Measurements from ENCODE around the gene SOX8. TPM values are rescaled to one million over a fixed set of nuclear protein-coding genes. Genes with fewer than 3 reads are reported as not detected.

The SOX8 gene
- total and polyA plus RNA-seq, 8 donors = 0.54 to 5.5 (median 0.83) TPM

DNA sequence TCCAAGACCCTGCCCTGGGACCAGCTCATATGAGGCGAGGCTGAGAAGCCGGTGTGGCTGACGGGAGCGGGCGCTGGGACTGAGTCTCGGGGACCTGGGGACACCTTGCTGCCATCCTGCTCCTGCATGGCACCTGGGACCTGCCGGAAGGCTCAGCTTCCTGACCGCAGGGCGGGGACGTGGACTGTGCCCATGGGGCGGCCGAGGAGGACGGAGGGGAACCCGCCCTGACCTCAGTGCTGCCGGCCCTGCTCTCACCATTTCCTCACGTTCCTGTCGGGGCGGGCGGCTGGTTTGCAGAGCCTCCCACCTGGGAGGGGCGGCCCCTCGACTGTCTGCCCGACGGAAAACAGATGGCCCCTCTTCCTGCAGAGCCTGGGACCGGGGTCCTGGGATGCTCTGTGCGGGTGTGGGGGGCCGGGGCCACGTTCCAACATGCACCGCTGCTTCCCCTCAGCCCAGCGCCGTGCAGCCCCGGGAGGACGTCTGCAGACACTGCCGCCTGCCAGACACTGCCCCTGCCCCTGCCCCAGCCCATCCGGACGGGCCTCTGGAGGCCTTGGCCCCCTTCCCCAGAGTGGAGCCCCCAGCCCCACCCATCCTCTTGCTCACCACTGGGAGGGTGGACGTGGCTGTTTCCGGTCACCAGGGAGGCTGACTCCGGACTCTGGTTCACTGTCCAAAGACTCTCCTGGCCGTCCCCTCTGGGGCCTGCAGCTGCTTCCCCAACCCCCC, 47.1 kb downstream of the SOX8 start:
- Histone ChIP-seq H3K36me3 (no peaks in the 10 kb centered on the region), H3K9me3 (no peaks in the 10 kb centered on the region), H3K4me1 (no peaks in the 10 kb centered on the region), H3K4me3 (no peak overlapping the region), H3K27me3 (no peaks in the 10 kb centered on the region), H3K27ac (no peak overlapping the region)
- FAIRE-seq = no peak
- WGBS, 2 donors = 60 to 64% methylated on average over 33 to 39 of the region's 39 CpGs
- intact Hi-C loops (cut with DNase I) = no loop called here
- ATAC-seq = no peak
- TF ChIP-seq, protein P1, sequence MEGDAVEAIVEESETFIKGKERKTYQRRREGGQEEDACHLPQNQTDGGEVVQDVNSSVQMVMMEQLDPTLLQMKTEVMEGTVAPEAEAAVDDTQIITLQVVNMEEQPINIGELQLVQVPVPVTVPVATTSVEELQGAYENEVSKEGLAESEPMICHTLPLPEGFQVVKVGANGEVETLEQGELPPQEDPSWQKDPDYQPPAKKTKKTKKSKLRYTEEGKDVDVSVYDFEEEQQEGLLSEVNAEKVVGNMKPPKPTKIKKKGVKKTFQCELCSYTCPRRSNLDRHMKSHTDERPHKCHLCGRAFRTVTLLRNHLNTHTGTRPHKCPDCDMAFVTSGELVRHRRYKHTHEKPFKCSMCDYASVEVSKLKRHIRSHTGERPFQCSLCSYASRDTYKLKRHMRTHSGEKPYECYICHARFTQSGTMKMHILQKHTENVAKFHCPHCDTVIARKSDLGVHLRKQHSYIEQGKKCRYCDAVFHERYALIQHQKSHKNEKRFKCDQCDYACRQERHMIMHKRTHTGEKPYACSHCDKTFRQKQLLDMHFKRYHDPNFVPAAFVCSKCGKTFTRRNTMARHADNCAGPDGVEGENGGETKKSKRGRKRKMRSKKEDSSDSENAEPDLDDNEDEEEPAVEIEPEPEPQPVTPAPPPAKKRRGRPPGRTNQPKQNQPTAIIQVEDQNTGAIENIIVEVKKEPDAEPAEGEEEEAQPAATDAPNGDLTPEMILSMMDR (IDR thresholded peaks at IDR 0.05) = no peak
- no peak for DNase-seq

DNA sequence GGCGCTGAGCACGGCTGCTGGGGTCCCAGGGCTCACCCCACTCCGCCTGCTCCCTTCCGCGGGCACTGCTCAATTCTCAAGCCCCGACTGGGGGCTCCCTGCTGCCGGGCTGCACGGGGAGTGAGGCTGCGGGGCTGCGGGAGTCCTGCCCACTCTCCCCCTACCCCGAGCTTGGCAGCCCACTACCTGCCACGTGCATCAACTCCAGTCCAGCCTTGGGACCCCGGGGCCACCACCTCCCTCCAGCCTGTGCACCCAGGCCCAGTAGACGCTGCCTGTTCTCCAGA, 47.6 kb downstream of the SOX8 start:
- intact Hi-C loops (cut with DNase I) = no loop called here
- 78 to 84% methylated on average over 14 of the region's 14 CpGs for WGBS, 2 donors

DNA sequence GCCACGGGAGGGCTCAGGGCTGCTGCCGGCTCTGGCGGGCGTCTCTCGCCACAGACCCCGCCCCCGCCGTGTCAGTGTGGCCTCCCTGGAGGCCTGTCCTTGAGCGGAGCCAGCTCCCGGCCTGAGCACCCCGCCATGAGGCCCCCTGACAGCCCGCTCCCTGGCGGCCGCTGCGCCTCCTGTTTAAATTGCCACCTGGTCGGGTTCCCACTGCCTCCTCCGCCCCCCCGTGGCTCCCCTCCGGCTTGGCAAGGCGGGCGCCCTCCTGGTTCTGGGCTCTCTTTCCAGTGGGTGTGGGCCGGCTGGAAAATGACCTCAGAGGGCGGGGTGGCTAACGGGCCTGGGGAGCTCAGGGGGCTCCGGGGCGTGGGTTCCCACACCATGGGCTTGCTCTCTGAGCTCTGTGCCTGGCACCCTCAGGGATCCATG, 48.9 kb downstream of the SOX8 start:
- WGBS, 2 donors = 5 to 9% methylated on average over 25 to 26 of the region's 26 CpGs
- H3K4me3 ChIP-seq = peak overlapping the region in 1 of 4 donors; percentile 14
- H3K36me3 ChIP-seq = no peaks in the 10 kb centered on the region
- no peaks in the 10 kb centered on the region for H3K4me1 ChIP-seq
- no peaks in the 10 kb centered on the region for H3K27me3 ChIP-seq
- peak; percentile 73 to 89 (median 80) for DNase-seq
- FAIRE-seq = no peak
- no peaks in the 10 kb centered on the region for H3K9me3 ChIP-seq
- peak; percentile 79 to 94 (median 86) for ATAC-seq
- H3K27ac ChIP-seq = no peak overlapping the region
- intact Hi-C loops (cut with DNase I) = no loop called here
- TF ChIP-seq, protein P1 (IDR thresholded peaks at IDR 0.05) = peak in 1 of 4 donors; percentile 13

More for the DNA sequence above, 47.6 kb downstream of the SOX8 start:
- H3K4me1 ChIP-seq = no peaks in the 10 kb centered on the region
- FAIRE-seq (no peak), ATAC-seq (no peak), DNase-seq (no peak)
- H3K9me3 ChIP-seq = no peaks in the 10 kb centered on the region
- H3K27ac ChIP-seq = no peak overlapping the region
- TF ChIP-seq, protein P1 (IDR thresholded peaks at IDR 0.05) = no peak
- H3K4me3 ChIP-seq = no peak overlapping the region
- no peaks in the 10 kb centered on the region for H3K27me3 ChIP-seq
- H3K36me3 ChIP-seq = no peaks in the 10 kb centered on the region

DNA sequence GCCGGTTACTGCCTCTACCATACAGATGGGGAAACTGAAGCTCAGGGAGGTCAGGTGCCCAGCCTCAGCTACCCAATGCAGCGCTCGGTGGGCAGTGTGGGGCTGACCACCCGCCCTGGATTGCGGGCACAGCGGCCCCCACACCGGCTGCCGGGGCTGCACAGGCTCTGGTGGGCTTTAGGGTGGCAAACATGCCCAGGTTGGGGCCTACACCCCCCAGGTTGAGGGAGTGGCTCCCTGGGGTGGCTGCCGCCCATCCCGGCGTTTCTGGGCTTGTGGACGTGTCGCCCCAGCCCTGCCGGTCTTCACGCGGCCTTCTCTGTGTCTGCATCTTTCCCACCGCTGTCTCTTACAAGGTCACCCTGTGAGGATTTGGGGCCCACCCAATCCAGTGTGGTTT, 50.1 kb downstream of the SOX8 start:
- 92 to 93% methylated on average over 17 of the region's 17 CpGs for WGBS, 2 donors
- Histone ChIP-seq H3K4me3 (no peak overlapping the region), H3K27ac (no peak overlapping the region), H3K9me3 (no peaks in the 10 kb centered on the region), H3K4me1 (no peaks in the 10 kb centered on the region), H3K27me3 (no peaks in the 10 kb centered on the region), H3K36me3 (no peaks in the 10 kb centered on the region)
- no peak for ATAC-seq
- intact Hi-C loops (cut with DNase I) = no loop called here
- TF ChIP-seq, protein P1 (IDR thresholded peaks at IDR 0.05) = no peak
- no peak for DNase-seq
- no peak for FAIRE-seq

DNA sequence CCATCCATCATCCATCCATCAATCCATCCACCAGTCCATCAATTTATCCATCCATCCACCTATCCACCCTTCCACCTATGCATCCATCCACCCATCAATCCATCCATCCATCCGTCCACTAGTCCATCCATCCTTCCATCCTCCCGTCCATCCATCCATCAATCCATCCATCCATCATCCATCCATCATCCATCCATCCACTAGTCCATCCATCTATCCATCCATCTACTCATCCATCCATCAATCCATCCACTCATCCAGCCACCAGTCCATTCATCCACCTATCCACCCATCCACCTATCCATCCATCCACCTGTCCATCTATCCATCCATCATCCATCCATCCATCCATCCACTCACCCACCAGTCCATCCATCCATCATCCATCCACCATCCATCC, 51.0 kb downstream of the SOX8 start:
- ATAC-seq (no peak), FAIRE-seq (no peak), DNase-seq (no peak)
- TF ChIP-seq, protein P1 (IDR thresholded peaks at IDR 0.05) = no peak
- 77 to 86% methylated on average over 2 of the region's 2 CpGs for WGBS, 2 donors
- intact Hi-C loops (cut with DNase I) = no loop called here
- H3K36me3 ChIP-seq = no peaks in the 10 kb centered on the region
- H3K27ac ChIP-seq = no peak overlapping the region
- no peaks in the 10 kb centered on the region for H3K9me3 ChIP-seq
- H3K4me3 ChIP-seq = no peak overlapping the region
- no peaks in the 10 kb centered on the region for H3K27me3 ChIP-seq
- H3K4me1 ChIP-seq = no peaks in the 10 kb centered on the region
